ENCODE results near the gene CKB.

CKB gene

DNA sequence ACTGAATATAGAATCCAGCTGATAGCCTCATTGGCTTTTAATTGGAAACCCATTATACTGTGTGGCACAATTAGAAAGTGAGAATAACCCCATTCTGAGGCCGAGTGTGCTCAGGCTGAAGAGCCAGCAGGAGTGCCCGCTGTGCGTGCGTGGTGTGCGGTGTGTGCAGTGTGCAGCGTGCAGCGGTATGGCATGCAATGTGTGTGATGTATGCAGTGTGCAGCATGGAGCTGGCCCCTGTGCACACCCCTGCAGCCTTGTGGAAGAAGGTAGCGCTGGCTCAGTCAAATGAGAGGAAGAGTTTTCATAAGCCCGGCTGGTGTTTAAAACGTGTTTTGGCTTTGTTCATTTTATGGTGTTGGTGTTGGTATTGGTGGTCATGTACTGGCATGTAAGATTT lies 22.9 kb downstream of the CKB start:
- DNase-seq = no peak
- Histone ChIP-seq H2AK5ac (ENCODE audit: low read length) (no peak overlapping the region), H4K5ac (ENCODE audit: low read length) (no peak overlapping the region), H3K4me3 (ENCODE audit: low read length) (no peak overlapping the region), H4K8ac (ENCODE audit: low read depth, low read length) (no peak overlapping the region), H3K36me3 (ENCODE audit: control insufficient read depth, insufficient read depth, low read length) (peaks cover 10% of the 10 kb centered on the region), H3K79me2 (ENCODE audit: control insufficient read depth, insufficient read depth, low read length) (no peaks in the 10 kb centered on the region), H3K18ac (ENCODE audit: low read length) (no peak overlapping the region), H3K27ac (ENCODE audit: low read depth, low read length) (no peak overlapping the region), H3K4ac (ENCODE audit: low read depth, low read length) (no peak overlapping the region), H3K4me1 (ENCODE audit: control insufficient read depth, low read depth, low read length) (no peaks in the 10 kb centered on the region), H3K23ac (ENCODE audit: low read length) (no peak overlapping the region), H3K27me3 (ENCODE audit: insufficient read depth, low read length, poor library complexity) (no peaks in the 10 kb centered on the region), H2BK15ac (replicated peaks; ENCODE audit: low read depth) (no peak overlapping the region), H3K9ac (ENCODE audit: low read length) (no peak overlapping the region), H3K79me1 (ENCODE audit: low read length) (no peaks in the 10 kb centered on the region), H3K4me2 (ENCODE audit: low read length) (no peak overlapping the region), H2BK5ac (ENCODE audit: low read length) (no peak overlapping the region), H2BK120ac (ENCODE audit: low read depth, low read length) (no peak overlapping the region), H3K56ac (ENCODE audit: low read length) (no peak overlapping the region)
- WGBS (ENCODE audit: extremely low coverage, insufficient coverage, low lambda C conversion rate) = no CpG with 5 or more reads among the region's 10 CpGs

DNA sequence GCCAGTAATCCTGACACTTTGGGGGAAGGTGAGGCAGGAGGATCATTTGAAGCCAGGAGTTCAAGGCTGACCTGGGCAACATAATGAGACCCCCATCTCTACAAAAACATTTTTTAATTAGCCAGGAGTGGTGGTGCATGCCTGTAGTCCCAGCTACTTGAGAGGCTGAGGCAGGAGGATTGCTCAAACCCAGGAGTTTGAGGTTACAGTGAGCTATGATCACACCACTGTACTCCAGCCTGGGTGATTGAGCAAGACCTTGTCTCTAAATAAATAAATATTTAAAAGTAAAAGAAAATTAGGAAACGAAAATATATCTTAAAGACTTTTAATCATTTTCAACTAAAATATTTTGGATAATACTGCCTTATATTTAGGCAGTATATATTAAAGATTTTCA lies 25.9 kb downstream of the CKB start:
- no peak overlapping the region for H3K18ac ChIP-seq (ENCODE audit: low read length)
- H3K23ac ChIP-seq (ENCODE audit: low read length) = no peak overlapping the region
- no peak for DNase-seq
- no peak overlapping the region for H3K56ac ChIP-seq (ENCODE audit: low read length)
- no peak overlapping the region for H2BK120ac ChIP-seq (ENCODE audit: low read depth, low read length)
- H4K5ac ChIP-seq (ENCODE audit: low read length) = no peak overlapping the region
- no peak overlapping the region for H2AK5ac ChIP-seq (ENCODE audit: low read length)
- no peak overlapping the region for H2BK15ac ChIP-seq (replicated peaks; ENCODE audit: low read depth)
- H3K27me3 ChIP-seq (ENCODE audit: insufficient read depth, low read length, poor library complexity) = no peaks in the 10 kb centered on the region
- no peak overlapping the region for H4K8ac ChIP-seq (ENCODE audit: low read depth, low read length)
- no peak overlapping the region for H3K9ac ChIP-seq (ENCODE audit: low read length)
- H3K27ac ChIP-seq (ENCODE audit: low read depth, low read length) = no peak overlapping the region
- H3K36me3 ChIP-seq (ENCODE audit: control insufficient read depth, insufficient read depth, low read length) = peaks cover 7% of the 10 kb centered on the region
- WGBS (ENCODE audit: extremely low coverage, insufficient coverage, low lambda C conversion rate) = no CpG with 5 or more reads among the region's 1 CpG
- no peaks in the 10 kb centered on the region for H3K79me2 ChIP-seq (ENCODE audit: control insufficient read depth, insufficient read depth, low read length)
- H3K79me1 ChIP-seq (ENCODE audit: low read length) = no peaks in the 10 kb centered on the region
- no peak overlapping the region for H3K4me3 ChIP-seq (ENCODE audit: low read length)
- H3K4me1 ChIP-seq (ENCODE audit: control insufficient read depth, low read depth, low read length) = no peaks in the 10 kb centered on the region
- H2BK5ac ChIP-seq (ENCODE audit: low read length) = no peak overlapping the region
- H3K4me2 ChIP-seq (ENCODE audit: low read length) = no peak overlapping the region
- H3K4ac ChIP-seq (ENCODE audit: low read depth, low read length) = no peak overlapping the region

DNA sequence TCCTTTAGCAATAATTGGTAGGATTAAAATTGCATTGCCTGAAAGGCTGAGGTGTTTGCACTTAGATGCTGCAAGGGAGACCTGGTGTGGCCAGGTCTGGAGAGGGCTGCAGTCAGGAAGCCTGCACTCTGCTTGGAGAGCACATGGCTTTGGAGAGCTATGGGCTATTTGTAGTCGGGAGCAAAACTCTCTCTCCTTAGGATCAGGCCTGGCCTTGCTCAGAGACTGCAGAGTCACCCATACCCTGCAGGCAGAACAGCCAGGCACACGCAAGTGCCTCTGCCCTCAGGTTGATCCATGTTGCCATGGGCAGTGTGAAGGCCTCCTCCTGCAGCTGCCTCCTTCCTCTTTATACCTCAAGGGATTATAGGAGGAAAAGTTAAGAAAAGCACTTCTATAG lies 26.8 kb downstream of the CKB start:
- H3K79me2 ChIP-seq (ENCODE audit: control insufficient read depth, insufficient read depth, low read length) = no peaks in the 10 kb centered on the region
- WGBS (ENCODE audit: extremely low coverage, insufficient coverage, low lambda C conversion rate) = no CpG with 5 or more reads among the region's 2 CpGs
- H3K4me1 ChIP-seq (ENCODE audit: control insufficient read depth, low read depth, low read length) = no peaks in the 10 kb centered on the region
- H3K4ac ChIP-seq (ENCODE audit: low read depth, low read length) = no peak overlapping the region
- H4K5ac ChIP-seq (ENCODE audit: low read length) = no peak overlapping the region
- H3K56ac ChIP-seq (ENCODE audit: low read length) = no peak overlapping the region
- H3K4me2 ChIP-seq (ENCODE audit: low read length) = no peak overlapping the region
- DNase-seq = peak; percentile 25
- H3K23ac ChIP-seq (ENCODE audit: low read length) = no peak overlapping the region
- H3K79me1 ChIP-seq (ENCODE audit: low read length) = no peaks in the 10 kb centered on the region
- no peak overlapping the region for H2BK120ac ChIP-seq (ENCODE audit: low read depth, low read length)
- no peak overlapping the region for H3K18ac ChIP-seq (ENCODE audit: low read length)
- H3K9ac ChIP-seq (ENCODE audit: low read length) = no peak overlapping the region
- H3K27ac ChIP-seq (ENCODE audit: low read depth, low read length) = no peak overlapping the region
- peaks cover 7% of the 10 kb centered on the region for H3K36me3 ChIP-seq (ENCODE audit: control insufficient read depth, insufficient read depth, low read length)
- no peak overlapping the region for H3K4me3 ChIP-seq (ENCODE audit: low read length)
- no peak overlapping the region for H2BK15ac ChIP-seq (replicated peaks; ENCODE audit: low read depth)
- H4K8ac ChIP-seq (ENCODE audit: low read depth, low read length) = no peak overlapping the region
- H2BK5ac ChIP-seq (ENCODE audit: low read length) = no peak overlapping the region
- no peaks in the 10 kb centered on the region for H3K27me3 ChIP-seq (ENCODE audit: insufficient read depth, low read length, poor library complexity)
- H2AK5ac ChIP-seq (ENCODE audit: low read length) = no peak overlapping the region

GRCh38 chr14:103492156-103492925 lies 30.3 kb downstream of the CKB start:
- no peaks in the 10 kb centered on the region for H3K79me1 ChIP-seq (ENCODE audit: low read length)
- no peaks in the 10 kb centered on the region for H3K79me2 ChIP-seq (ENCODE audit: control insufficient read depth, insufficient read depth, low read length)
- WGBS (ENCODE audit: extremely low coverage, insufficient coverage, low lambda C conversion rate) = no CpG with 5 or more reads among the region's 6 CpGs
- H2BK15ac ChIP-seq (replicated peaks; ENCODE audit: low read depth) = no peak overlapping the region
- H2BK5ac ChIP-seq (ENCODE audit: low read length) = no peak overlapping the region
- no peak overlapping the region for H3K4ac ChIP-seq (ENCODE audit: low read depth, low read length)
- no peak overlapping the region for H2BK120ac ChIP-seq (ENCODE audit: low read depth, low read length)
- H3K4me1 ChIP-seq (ENCODE audit: control insufficient read depth, low read depth, low read length) = no peaks in the 10 kb centered on the region
- no peak overlapping the region for H3K9ac ChIP-seq (ENCODE audit: low read length)
- H3K23ac ChIP-seq (ENCODE audit: low read length) = no peak overlapping the region
- H3K56ac ChIP-seq (ENCODE audit: low read length) = no peak overlapping the region
- no peak overlapping the region for H3K18ac ChIP-seq (ENCODE audit: low read length)
- H3K27ac ChIP-seq (ENCODE audit: low read depth, low read length) = no peak overlapping the region
- no peak overlapping the region for H3K4me2 ChIP-seq (ENCODE audit: low read length)
- no peak overlapping the region for H4K5ac ChIP-seq (ENCODE audit: low read length)
- H2AK5ac ChIP-seq (ENCODE audit: low read length) = no peak overlapping the region
- peaks cover 6% of the 10 kb centered on the region for H3K36me3 ChIP-seq (ENCODE audit: control insufficient read depth, insufficient read depth, low read length)
- H4K8ac ChIP-seq (ENCODE audit: low read depth, low read length) = no peak overlapping the region
- no peaks in the 10 kb centered on the region for H3K27me3 ChIP-seq (ENCODE audit: insufficient read depth, low read length, poor library complexity)
- no peak for DNase-seq
- H3K4me3 ChIP-seq (ENCODE audit: low read length) = no peak overlapping the region

DNA sequence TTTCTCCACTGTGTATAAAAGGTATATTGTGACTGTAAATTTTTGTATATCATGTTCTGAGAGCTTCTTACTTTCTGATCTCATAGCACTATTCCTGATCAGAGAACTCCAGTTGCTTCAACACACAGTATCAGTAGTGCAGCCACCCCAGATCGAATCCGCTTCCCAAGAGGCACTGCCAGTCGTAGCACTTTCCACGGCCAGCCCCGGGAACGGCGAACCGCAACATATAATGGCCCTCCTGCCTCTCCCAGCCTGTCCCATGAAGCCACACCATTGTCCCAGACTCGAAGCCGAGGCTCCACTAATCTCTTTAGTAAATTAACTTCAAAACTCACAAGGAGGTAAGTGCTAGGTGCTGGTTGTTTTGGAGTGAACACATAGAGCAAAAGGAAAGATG lies 30.9 kb downstream of the CKB start:
- Histone ChIP-seq H2AK5ac (ENCODE audit: low read length) (no peak overlapping the region), H3K23ac (ENCODE audit: low read length) (no peak overlapping the region), H3K27ac (ENCODE audit: low read depth, low read length) (no peak overlapping the region), H3K79me1 (ENCODE audit: low read length) (no peaks in the 10 kb centered on the region), H3K4ac (ENCODE audit: low read depth, low read length) (no peak overlapping the region), H3K9ac (ENCODE audit: low read length) (no peak overlapping the region), H2BK120ac (ENCODE audit: low read depth, low read length) (no peak overlapping the region), H3K18ac (ENCODE audit: low read length) (no peak overlapping the region), H3K56ac (ENCODE audit: low read length) (no peak overlapping the region), H4K5ac (ENCODE audit: low read length) (no peak overlapping the region), H3K4me3 (ENCODE audit: low read length) (no peak overlapping the region), H3K4me1 (ENCODE audit: control insufficient read depth, low read depth, low read length) (no peaks in the 10 kb centered on the region), H3K79me2 (ENCODE audit: control insufficient read depth, insufficient read depth, low read length) (no peaks in the 10 kb centered on the region), H3K4me2 (ENCODE audit: low read length) (no peak overlapping the region), H3K36me3 (ENCODE audit: control insufficient read depth, insufficient read depth, low read length) (peaks cover 6% of the 10 kb centered on the region), H2BK15ac (replicated peaks; ENCODE audit: low read depth) (no peak overlapping the region), H4K8ac (ENCODE audit: low read depth, low read length) (no peak overlapping the region), H3K27me3 (ENCODE audit: insufficient read depth, low read length, poor library complexity) (no peaks in the 10 kb centered on the region), H2BK5ac (ENCODE audit: low read length) (no peak overlapping the region)
- no peak for DNase-seq
- WGBS (ENCODE audit: extremely low coverage, insufficient coverage, low lambda C conversion rate) = no CpG with 5 or more reads among the region's 10 CpGs

GRCh38 chr14:103489621-103490020 lies 33.0 kb downstream of the CKB start:
- WGBS (ENCODE audit: extremely low coverage, insufficient coverage, low lambda C conversion rate) = no CpG with 5 or more reads among the region's 2 CpGs
- no peaks in the 10 kb centered on the region for H3K4me1 ChIP-seq (ENCODE audit: control insufficient read depth, low read depth, low read length)
- no peak overlapping the region for H3K23ac ChIP-seq (ENCODE audit: low read length)
- H3K27me3 ChIP-seq (ENCODE audit: insufficient read depth, low read length, poor library complexity) = no peaks in the 10 kb centered on the region
- no peak overlapping the region for H3K18ac ChIP-seq (ENCODE audit: low read length)
- H3K9ac ChIP-seq (ENCODE audit: low read length) = no peak overlapping the region
- H4K5ac ChIP-seq (ENCODE audit: low read length) = no peak overlapping the region
- no peak overlapping the region for H3K4me2 ChIP-seq (ENCODE audit: low read length)
- no peaks in the 10 kb centered on the region for H3K79me2 ChIP-seq (ENCODE audit: control insufficient read depth, insufficient read depth, low read length)
- no peak overlapping the region for H2BK5ac ChIP-seq (ENCODE audit: low read length)
- no peak overlapping the region for H4K8ac ChIP-seq (ENCODE audit: low read depth, low read length)
- DNase-seq = no peak
- peaks cover 4% of the 10 kb centered on the region for H3K36me3 ChIP-seq (ENCODE audit: control insufficient read depth, insufficient read depth, low read length)
- no peak overlapping the region for H2BK15ac ChIP-seq (replicated peaks; ENCODE audit: low read depth)
- no peak overlapping the region for H3K4ac ChIP-seq (ENCODE audit: low read depth, low read length)
- no peaks in the 10 kb centered on the region for H3K79me1 ChIP-seq (ENCODE audit: low read length)
- no peak overlapping the region for H3K4me3 ChIP-seq (ENCODE audit: low read length)
- no peak overlapping the region for H3K56ac ChIP-seq (ENCODE audit: low read length)
- H2BK120ac ChIP-seq (ENCODE audit: low read depth, low read length) = no peak overlapping the region
- H2AK5ac ChIP-seq (ENCODE audit: low read length) = no peak overlapping the region
- no peak overlapping the region for H3K27ac ChIP-seq (ENCODE audit: low read depth, low read length)
